ENCODE results near the gene TDP2. TPM values are rescaled to one million over a fixed set of nuclear protein-coding genes. Genes with fewer than 3 reads are reported as not detected.

Gene TDP2
- total RNA-seq, 2 donors from 2014 or later = 18.5 to 22.2 TPM

GRCh38 chr6:24607310-24608105, 59.2 kb downstream of the TDP2 start:
- Histone ChIP-seq H3K36me3 (no peaks in the 10 kb centered on the region), H3K4me1 (no peaks in the 10 kb centered on the region), H3K27me3 (no peaks in the 10 kb centered on the region), H3K27ac (no peak overlapping the region), H3K4me3 (no peak overlapping the region), H3K9me3 (no peaks in the 10 kb centered on the region)
- TF ChIP-seq CTCF (IDR thresholded peaks at IDR 0.05) = no peak
- no peak for DNase-seq (ENCODE audit: low spot score)

- H3K36me3 ChIP-seq = no peaks in the 10 kb centered on the region
- TF ChIP-seq CTCF (IDR thresholded peaks at IDR 0.05) = no peak
- no peak for DNase-seq (ENCODE audit: low spot score)
Observed at GRCh38 chr6:24606200-24606930, 60.3 kb downstream of the TDP2 start.

GRCh38 chr6:24603241-24603640, 63.5 kb downstream of the TDP2 start:
- no peaks in the 10 kb centered on the region for H3K4me1 ChIP-seq
- no peak for DNase-seq (ENCODE audit: low spot score)
- H3K9me3 ChIP-seq = no peaks in the 10 kb centered on the region
- TF ChIP-seq CTCF (IDR thresholded peaks at IDR 0.05) = no peak
- H3K27me3 ChIP-seq = no peaks in the 10 kb centered on the region
- H3K27ac ChIP-seq = no peak overlapping the region
- H3K4me3 ChIP-seq = no peak overlapping the region
- no peaks in the 10 kb centered on the region for H3K36me3 ChIP-seq

More at GRCh38 chr6:24606200-24606930, 60.3 kb downstream of the TDP2 start:
- no peak overlapping the region for H3K27ac ChIP-seq
- H3K9me3 ChIP-seq = no peaks in the 10 kb centered on the region
- H3K4me3 ChIP-seq = no peak overlapping the region
- H3K27me3 ChIP-seq = no peaks in the 10 kb centered on the region
- H3K4me1 ChIP-seq = no peaks in the 10 kb centered on the region

- TF ChIP-seq CTCF (IDR thresholded peaks at IDR 0.05) = no peak
- Histone ChIP-seq H3K9me3 (no peaks in the 10 kb centered on the region), H3K4me3 (no peak overlapping the region), H3K27ac (no peak overlapping the region), H3K27me3 (peaks cover 0 to 4% of the 10 kb centered on the region in 2 donors), H3K4me1 (no peaks in the 10 kb centered on the region), H3K36me3 (no peaks in the 10 kb centered on the region)
- DNase-seq (ENCODE audit: low spot score) = no peak
Observed at GRCh38 chr6:24600903-24601302, 65.8 kb downstream of the TDP2 start.

Other genes with a start within 250 kb of the TDP2 start
- under 1 TPM; 0.33 to 0.71 TPM for gene GPLD1, start 177.3 kb downstream of the TDP2 start, total RNA-seq
- 1 to 10 TPM; 5.0 to 10.0 TPM for gene ALDH5A1, start 171.9 kb downstream of the TDP2 start, total RNA-seq
- gene KIAA0319, start 20.7 kb downstream of the TDP2 start, total RNA-seq = under 1 TPM in 1 of 2 donors, not detected in 1; 0.11 TPM
- gene ACOT13, start 178 bp upstream of the TDP2 start, total RNA-seq = 10 to 100 TPM; 12.0 to 19.9 TPM
- gene C6orf62, start 52.3 kb upstream of the TDP2 start, total RNA-seq = 10 to 100 TPM; 24.0 to 47.4 TPM
- 1 to 10 TPM; 4.0 to 4.2 TPM for gene GMNN, start 108.0 kb upstream of the TDP2 start, total RNA-seq
- not detected for gene ARMH2, start 132.0 kb upstream of the TDP2 start, total RNA-seq

Measured in right atrium auricular region (tissue), 2 donors.